ENCODE measurements around the gene ATP6V1G2.
"Not testable (repeated sequence)": the region's sequence is repeated elsewhere in the genome, so short reads cannot be mapped to it uniquely, and the experiment has no call there.

Gene ATP6V1G2

DNA sequence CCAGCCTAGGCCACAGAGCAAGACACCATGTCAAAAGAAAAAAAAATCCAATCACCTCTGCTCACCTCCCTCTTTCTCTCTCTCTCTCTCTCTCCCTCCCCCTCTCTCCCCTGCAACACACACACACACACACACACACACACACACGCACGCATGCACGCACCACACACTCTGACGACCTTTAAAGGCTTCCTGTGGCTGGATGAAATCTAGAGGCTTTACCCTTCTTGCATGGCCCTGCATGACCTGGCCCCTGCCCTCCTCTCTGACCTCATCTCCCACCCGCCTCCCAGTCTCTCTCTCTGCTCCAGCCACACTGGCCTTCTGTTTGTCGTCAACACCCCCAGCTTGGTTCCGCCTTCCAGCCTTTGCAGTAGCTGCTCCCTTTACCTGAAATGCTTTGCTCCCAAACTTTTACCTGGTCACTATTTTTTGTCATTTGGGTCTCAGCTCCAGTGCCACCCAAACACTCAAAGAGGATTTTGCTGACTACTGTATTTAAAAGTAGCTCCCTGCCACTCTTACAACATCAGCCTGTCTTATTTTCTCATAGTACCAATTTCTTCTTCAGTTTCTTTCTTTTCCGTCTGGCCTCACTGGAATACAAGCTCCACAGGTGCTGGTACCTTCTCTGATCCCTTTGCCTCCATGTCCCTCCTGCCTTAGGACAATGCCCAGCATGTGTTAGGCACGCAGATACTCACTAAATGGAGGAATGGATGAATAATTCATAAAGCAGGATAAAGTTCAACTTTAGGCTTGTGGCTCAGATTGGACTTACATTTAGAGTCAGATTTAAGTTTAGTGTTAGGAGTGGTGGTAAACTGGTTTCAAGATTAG lies 21.3 kb upstream of the ATP6V1G2 start:
- H3K36me3 ChIP-seq (ENCODE audit: control insufficient read depth in 5 of 5, insufficient read depth in 5 of 5, low read length in 5 of 5): no peaks in the 10 kb centered on the region
- peaks cover 0 to 11% (median 0%) of the 10 kb centered on the region in 5 donors for H3K4me1 ChIP-seq (ENCODE audit: control insufficient read depth in 5 of 5, insufficient read depth in 5 of 5, low read length in 5 of 5)
- H3K9ac ChIP-seq (ENCODE audit: low read length in 5 of 5): no peak overlapping the region
- H3K9me3 ChIP-seq (ENCODE audit: control insufficient read depth in 5 of 5, low read length in 5 of 5): no peaks in the 10 kb centered on the region
- H3K27ac ChIP-seq (ENCODE audit: low read depth, low read length): no peak overlapping the region
- no peak overlapping the region for H3K4me3 ChIP-seq (ENCODE audit: low read depth in 1 of 5, low read length in 5 of 5)
- H3K27me3 ChIP-seq (ENCODE audit: control insufficient read depth in 5 of 5, insufficient read depth in 4 of 5, low read length in 5 of 5): no peaks in the 10 kb centered on the region

DNA sequence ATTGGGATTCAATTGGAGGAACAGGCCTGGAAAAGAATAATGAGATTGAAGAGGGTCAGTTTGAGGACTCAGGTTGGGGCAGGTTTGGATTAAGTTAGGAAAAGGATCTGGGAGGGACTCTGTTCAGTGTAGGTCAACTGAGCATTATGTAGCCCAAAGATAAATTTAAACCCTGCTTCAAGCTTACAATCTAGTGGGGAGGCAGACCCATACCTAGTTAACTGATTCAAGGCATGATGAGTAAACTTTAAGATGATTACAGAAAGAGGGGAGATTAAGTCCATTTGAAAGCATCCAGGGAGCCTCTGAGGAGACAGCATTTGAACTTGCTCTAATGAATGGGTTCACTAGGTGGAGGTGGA lies 14.3 kb upstream of the ATP6V1G2 start:
- peak overlapping the region in 1 of 5 donors; percentile 56 for H3K9ac ChIP-seq (ENCODE audit: low read length in 5 of 5)
- H3K4me1 ChIP-seq (ENCODE audit: control insufficient read depth in 5 of 5, insufficient read depth in 5 of 5, low read length in 5 of 5): peaks cover 14 to 51% (median 39%) of the 10 kb centered on the region in 5 donors
- no peak overlapping the region for H3K4me3 ChIP-seq (ENCODE audit: low read depth in 1 of 5, low read length in 5 of 5)
- peak overlapping the region; percentile 89 for H3K27ac ChIP-seq (ENCODE audit: low read depth, low read length)
- peaks cover 0 to 36% (median 26%) of the 10 kb centered on the region in 5 donors for H3K36me3 ChIP-seq (ENCODE audit: control insufficient read depth in 5 of 5, insufficient read depth in 5 of 5, low read length in 5 of 5)
- H3K9me3 ChIP-seq (ENCODE audit: control insufficient read depth in 5 of 5, low read length in 5 of 5): no peaks in the 10 kb centered on the region
- no peaks in the 10 kb centered on the region for H3K27me3 ChIP-seq (ENCODE audit: control insufficient read depth in 5 of 5, insufficient read depth in 4 of 5, low read length in 5 of 5)

DNA sequence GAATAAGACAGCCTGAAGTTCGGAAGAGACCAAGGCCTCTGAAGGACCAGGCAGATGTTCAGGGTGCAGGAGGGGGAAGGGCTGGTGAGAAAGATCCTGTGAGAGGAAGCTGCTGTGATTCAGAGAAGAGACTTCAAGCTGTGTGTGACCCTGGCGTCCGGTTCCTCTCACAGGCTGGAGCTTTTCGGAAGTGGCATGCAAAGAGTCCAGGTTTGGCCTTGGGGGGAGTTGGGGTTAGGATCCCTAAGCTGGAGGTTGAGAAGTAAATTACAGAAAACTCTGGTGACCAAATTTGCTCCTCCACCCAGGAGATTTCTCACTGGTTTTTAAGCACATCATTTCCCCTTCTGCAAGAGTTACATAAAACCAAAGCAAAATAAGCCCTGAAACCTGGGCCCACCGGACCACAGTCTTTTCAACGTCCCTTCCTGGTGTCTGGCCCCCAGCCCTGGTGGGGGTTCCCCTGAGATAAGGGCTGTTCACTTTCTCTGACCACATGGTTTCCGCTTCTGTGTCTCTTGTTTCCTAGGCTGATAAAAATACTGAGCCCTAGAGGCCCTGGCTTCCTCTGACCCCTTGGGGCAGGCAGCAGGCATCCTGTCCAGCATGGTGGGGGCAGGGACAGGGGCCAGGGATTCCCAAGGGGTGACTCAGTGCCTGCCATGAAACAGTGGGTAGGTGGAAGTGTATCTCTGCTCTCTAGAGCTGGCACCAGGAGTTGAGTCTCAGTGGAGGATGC lies 13.7 kb upstream of the ATP6V1G2 start:
- H3K9ac ChIP-seq (ENCODE audit: low read length in 5 of 5): peak overlapping the region in 4 of 5 donors; percentile 3 to 73 (median 41)
- H3K4me1 ChIP-seq (ENCODE audit: control insufficient read depth in 5 of 5, insufficient read depth in 5 of 5, low read length in 5 of 5): peaks cover 14 to 51% (median 39%) of the 10 kb centered on the region in 5 donors
- H3K9me3 ChIP-seq (ENCODE audit: control insufficient read depth in 5 of 5, low read length in 5 of 5): no peaks in the 10 kb centered on the region
- peak overlapping the region; percentile 89 for H3K27ac ChIP-seq (ENCODE audit: low read depth, low read length)
- no peaks in the 10 kb centered on the region for H3K27me3 ChIP-seq (ENCODE audit: control insufficient read depth in 5 of 5, insufficient read depth in 4 of 5, low read length in 5 of 5)
- peak overlapping the region in 3 of 5 donors; percentile 6 to 27 (median 26) for H3K4me3 ChIP-seq (ENCODE audit: low read depth in 1 of 5, low read length in 5 of 5)
- H3K36me3 ChIP-seq (ENCODE audit: control insufficient read depth in 5 of 5, insufficient read depth in 5 of 5, low read length in 5 of 5): peaks cover 0 to 36% (median 26%) of the 10 kb centered on the region in 5 donors

DNA sequence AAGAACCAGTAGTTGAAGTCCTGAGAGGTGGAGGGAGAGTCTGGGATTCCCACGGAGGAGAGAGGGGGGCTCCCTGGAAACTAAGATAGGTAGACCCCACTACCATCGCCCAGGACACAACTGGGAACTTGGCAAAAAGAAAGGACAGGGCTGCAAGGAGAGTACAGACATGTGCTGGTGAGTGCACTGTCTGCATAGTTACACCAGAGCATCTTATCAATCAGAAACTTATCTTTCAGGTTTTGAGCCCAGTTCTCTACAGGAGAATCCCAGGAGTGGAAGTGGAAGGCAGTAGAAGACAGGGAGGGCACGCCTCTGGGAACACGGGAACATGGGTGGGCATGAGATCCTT lies 13.2 kb upstream of the ATP6V1G2 start:
- Histone ChIP-seq H3K27ac (ENCODE audit: low read depth, low read length) (peak overlapping the region; percentile 89), H3K36me3 (ENCODE audit: control insufficient read depth in 5 of 5, insufficient read depth in 5 of 5, low read length in 5 of 5) (peaks cover 0 to 39% (median 26%) of the 10 kb centered on the region in 5 donors), H3K9ac (ENCODE audit: low read length in 5 of 5) (peak overlapping the region in 4 of 5 donors; percentile 3 to 73 (median 41)), H3K9me3 (ENCODE audit: control insufficient read depth in 5 of 5, low read length in 5 of 5) (no peaks in the 10 kb centered on the region), H3K4me3 (ENCODE audit: low read depth in 1 of 5, low read length in 5 of 5) (peak overlapping the region in 3 of 5 donors; percentile 6 to 26 (median 19)), H3K4me1 (ENCODE audit: control insufficient read depth in 5 of 5, insufficient read depth in 5 of 5, low read length in 5 of 5) (peaks cover 14 to 51% (median 39%) of the 10 kb centered on the region in 5 donors), H3K27me3 (ENCODE audit: control insufficient read depth in 5 of 5, insufficient read depth in 4 of 5, low read length in 5 of 5) (no peaks in the 10 kb centered on the region)

DNA sequence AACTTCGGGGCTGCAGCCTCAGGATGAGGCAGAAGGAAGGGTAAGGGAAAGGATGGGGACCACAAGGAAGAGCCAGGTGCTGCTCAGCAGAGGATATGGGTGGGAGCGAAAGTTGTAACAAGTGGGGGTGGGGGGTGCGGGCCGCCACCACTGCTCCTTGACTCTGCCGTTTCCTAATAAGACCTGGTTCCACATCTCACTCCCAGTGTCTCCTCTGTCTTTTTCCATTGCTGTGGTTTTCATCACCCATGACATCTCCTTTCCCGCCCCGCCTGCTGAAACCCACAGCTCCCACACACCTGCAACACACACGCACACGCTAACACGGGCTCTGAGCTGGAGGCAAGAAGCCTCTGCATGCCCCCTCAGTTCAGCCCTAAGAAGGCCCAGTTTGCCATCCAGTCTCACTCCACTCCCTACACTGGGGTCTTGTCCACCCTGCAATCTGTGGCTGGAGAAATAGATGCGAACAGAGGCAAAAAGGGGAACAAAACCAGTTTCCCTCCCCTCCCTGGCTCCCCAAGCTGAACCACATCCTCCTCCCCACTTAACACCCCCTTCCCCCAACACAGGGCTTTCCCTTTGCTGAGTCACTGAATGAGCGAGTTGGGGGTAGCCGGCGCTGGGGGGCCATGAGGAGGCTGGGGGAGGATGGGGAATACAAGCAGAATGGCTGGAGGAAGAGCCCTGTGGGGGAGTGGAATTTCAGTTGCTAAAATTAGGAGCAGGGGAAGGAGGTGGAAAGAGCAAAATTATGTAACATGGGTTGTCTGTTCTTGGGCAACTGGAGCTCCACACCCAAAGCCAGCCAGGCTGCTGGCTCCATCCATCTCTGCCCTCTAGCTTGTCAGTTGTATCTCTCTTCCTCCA lies 12.5 kb upstream of the ATP6V1G2 start:
- no peaks in the 10 kb centered on the region for H3K9me3 ChIP-seq (ENCODE audit: control insufficient read depth in 5 of 5, low read length in 5 of 5)
- H3K4me1 ChIP-seq (ENCODE audit: control insufficient read depth in 5 of 5, insufficient read depth in 5 of 5, low read length in 5 of 5): peaks cover 14 to 51% (median 39%) of the 10 kb centered on the region in 5 donors
- H3K9ac ChIP-seq (ENCODE audit: low read length in 5 of 5): peak overlapping the region in 3 of 5 donors; percentile 3 to 56 (median 43)
- H3K27me3 ChIP-seq (ENCODE audit: control insufficient read depth in 5 of 5, insufficient read depth in 4 of 5, low read length in 5 of 5): no peaks in the 10 kb centered on the region
- H3K36me3 ChIP-seq (ENCODE audit: control insufficient read depth in 5 of 5, insufficient read depth in 5 of 5, low read length in 5 of 5): peaks cover 0 to 44% (median 26%) of the 10 kb centered on the region in 5 donors
- H3K27ac ChIP-seq (ENCODE audit: low read depth, low read length): peak overlapping the region; percentile 89
- H3K4me3 ChIP-seq (ENCODE audit: low read depth in 1 of 5, low read length in 5 of 5): peak overlapping the region in 2 of 5 donors; percentile 12 to 19

DNA sequence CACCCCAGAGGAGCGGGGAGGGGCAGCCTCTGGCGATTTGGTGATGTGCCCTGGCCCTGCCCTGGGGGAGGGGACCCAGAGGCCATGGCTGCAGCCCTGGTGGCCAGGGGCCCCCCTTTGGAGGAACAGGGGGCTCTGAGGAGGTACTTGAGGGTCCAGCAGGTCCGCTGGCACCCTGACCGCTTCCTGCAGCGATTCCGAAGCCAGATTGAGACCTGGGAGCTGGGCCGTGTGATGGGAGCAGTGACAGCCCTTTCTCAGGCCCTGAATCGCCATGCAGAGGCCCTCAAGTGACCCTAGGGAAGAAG lies 11.9 kb upstream of the ATP6V1G2 start:
- Histone ChIP-seq H3K9me3 (ENCODE audit: control insufficient read depth in 5 of 5, low read length in 5 of 5) (no peaks in the 10 kb centered on the region), H3K27me3 (ENCODE audit: control insufficient read depth in 5 of 5, insufficient read depth in 4 of 5, low read length in 5 of 5) (no peaks in the 10 kb centered on the region), H3K4me1 (ENCODE audit: control insufficient read depth in 5 of 5, insufficient read depth in 5 of 5, low read length in 5 of 5) (peaks cover 14 to 51% (median 39%) of the 10 kb centered on the region in 5 donors), H3K9ac (ENCODE audit: low read length in 5 of 5) (peak overlapping the region in 1 of 5 donors; percentile 43), H3K27ac (ENCODE audit: low read depth, low read length) (peak overlapping the region; percentile 89), H3K36me3 (ENCODE audit: control insufficient read depth in 5 of 5, insufficient read depth in 5 of 5, low read length in 5 of 5) (peaks cover 0 to 46% (median 26%) of the 10 kb centered on the region in 5 donors), H3K4me3 (ENCODE audit: low read depth in 1 of 5, low read length in 5 of 5) (peak overlapping the region in 1 of 5 donors; percentile 12)

DNA sequence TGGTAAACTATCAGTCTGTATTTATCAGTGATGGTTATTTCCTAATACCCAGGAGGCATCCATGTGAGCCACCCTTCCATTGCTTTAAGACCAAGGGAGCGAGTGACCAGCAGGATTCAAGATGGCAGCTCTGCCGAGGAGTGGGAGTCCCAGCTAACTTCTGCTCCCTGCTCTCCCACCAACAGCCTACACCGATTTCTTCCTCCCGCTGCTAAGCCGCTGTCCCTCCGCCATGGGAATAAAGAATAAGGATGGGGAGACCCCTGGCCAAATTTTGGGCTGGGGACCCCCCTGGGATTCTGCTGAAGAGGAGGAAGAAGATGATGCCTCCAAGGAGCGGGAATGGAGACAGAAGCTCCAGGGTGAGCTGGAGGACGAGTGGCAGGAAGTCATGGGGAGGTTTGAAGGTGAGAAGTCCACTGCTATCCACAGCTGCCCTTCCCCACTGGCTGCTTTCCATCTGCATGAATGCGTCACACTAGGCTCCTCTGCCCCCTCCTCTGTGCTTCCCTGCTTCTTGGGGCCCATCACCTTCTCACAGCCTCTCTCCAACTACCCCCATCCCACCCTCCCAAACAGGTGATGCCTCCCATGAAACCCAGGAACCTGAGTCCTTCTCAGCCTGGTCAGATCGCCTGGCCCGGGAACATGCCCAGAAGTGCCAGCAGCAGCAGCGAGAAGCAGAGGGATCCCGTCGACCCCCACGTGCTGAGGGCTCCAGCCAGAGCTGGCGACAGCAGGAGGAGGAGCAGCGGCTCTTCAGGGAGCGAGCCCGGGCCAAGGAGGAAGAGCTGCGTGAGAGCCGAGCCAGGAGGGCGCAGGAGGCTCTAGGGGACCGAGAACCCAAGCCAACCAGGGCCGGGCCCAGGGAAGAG lies 11.3 kb upstream of the ATP6V1G2 start:
- Histone ChIP-seq H3K27me3 (ENCODE audit: control insufficient read depth in 5 of 5, insufficient read depth in 4 of 5, low read length in 5 of 5) (no peaks in the 10 kb centered on the region), H3K4me3 (ENCODE audit: low read depth in 1 of 5, low read length in 5 of 5) (peak overlapping the region in 1 of 5 donors; percentile 12), H3K36me3 (ENCODE audit: control insufficient read depth in 5 of 5, insufficient read depth in 5 of 5, low read length in 5 of 5) (peaks cover 0 to 48% (median 26%) of the 10 kb centered on the region in 5 donors), H3K27ac (ENCODE audit: low read depth, low read length) (no peak overlapping the region), H3K9ac (ENCODE audit: low read length in 5 of 5) (peak overlapping the region in 1 of 5 donors; percentile 43), H3K4me1 (ENCODE audit: control insufficient read depth in 5 of 5, insufficient read depth in 5 of 5, low read length in 5 of 5) (peaks cover 14 to 51% (median 39%) of the 10 kb centered on the region in 5 donors), H3K9me3 (ENCODE audit: control insufficient read depth in 5 of 5, low read length in 5 of 5) (no peaks in the 10 kb centered on the region)

DNA sequence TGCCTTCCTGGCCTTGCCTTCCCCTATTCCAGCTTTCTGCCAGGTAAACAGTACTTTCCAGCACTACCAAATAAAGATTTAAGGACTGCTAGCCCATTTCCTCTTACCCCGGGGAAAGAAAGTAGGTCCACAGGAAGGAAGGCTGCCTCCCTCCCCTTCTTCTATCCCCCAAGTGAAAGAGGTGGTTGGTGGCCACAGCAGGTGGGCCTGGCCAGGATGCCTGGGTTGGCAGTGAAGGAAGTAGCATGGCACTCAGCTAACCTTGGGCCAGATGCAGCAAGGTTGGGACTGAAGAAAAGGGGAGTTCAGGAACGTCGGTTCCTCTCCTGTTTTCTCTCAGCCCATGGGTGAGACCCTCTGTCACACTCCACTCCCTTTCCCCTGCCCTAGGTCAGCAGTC lies 9.9 kb upstream of the ATP6V1G2 start:
- H3K4me1 ChIP-seq (ENCODE audit: control insufficient read depth in 5 of 5, insufficient read depth in 5 of 5, low read length in 5 of 5): peaks cover 14 to 47% (median 39%) of the 10 kb centered on the region in 5 donors
- H3K36me3 ChIP-seq (ENCODE audit: control insufficient read depth in 5 of 5, insufficient read depth in 5 of 5, low read length in 5 of 5): peaks cover 0 to 49% (median 26%) of the 10 kb centered on the region in 5 donors
- H3K9ac ChIP-seq (ENCODE audit: low read length in 5 of 5): no peak overlapping the region
- no peak overlapping the region for H3K4me3 ChIP-seq (ENCODE audit: low read depth in 1 of 5, low read length in 5 of 5)
- H3K27ac ChIP-seq (ENCODE audit: low read depth, low read length): no peak overlapping the region
- no peaks in the 10 kb centered on the region for H3K27me3 ChIP-seq (ENCODE audit: control insufficient read depth in 5 of 5, insufficient read depth in 4 of 5, low read length in 5 of 5)
- H3K9me3 ChIP-seq (ENCODE audit: control insufficient read depth in 5 of 5, low read length in 5 of 5): no peaks in the 10 kb centered on the region

DNA sequence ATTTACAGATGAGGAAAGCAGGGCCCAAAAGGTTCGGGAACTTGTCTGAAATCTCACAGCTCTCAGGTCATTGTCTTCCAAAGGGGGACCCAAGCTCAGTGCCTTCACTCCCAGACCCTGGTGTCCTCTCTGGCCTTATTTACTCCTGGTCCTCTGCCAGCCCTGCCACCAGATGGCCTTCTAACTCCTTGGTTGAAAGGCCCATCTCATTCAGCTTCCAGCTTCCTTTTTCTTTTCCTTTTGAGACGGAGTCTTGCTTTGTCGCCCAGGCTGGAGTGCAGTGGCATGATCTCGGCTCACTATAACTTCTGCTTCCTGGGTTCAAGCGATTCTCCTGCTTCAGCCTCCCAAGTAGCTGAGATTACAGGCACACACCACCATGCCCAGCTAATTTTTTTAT lies 5.0 kb upstream of the ATP6V1G2 start:
- H3K4me3 ChIP-seq (ENCODE audit: low read depth in 1 of 5, low read length in 5 of 5); H3K27ac ChIP-seq (ENCODE audit: low read depth, low read length); H3K9ac ChIP-seq (ENCODE audit: low read length in 5 of 5); H3K27me3 ChIP-seq (ENCODE audit: control insufficient read depth in 5 of 5, insufficient read depth in 4 of 5, low read length in 5 of 5); H3K9me3 ChIP-seq (ENCODE audit: control insufficient read depth in 5 of 5, low read length in 5 of 5): not testable (repeated sequence)
- H3K36me3 ChIP-seq (ENCODE audit: control insufficient read depth in 5 of 5, insufficient read depth in 5 of 5, low read length in 5 of 5): peaks cover 4 to 44% (median 20%) of the 10 kb centered on the region in 5 donors
- H3K4me1 ChIP-seq (ENCODE audit: control insufficient read depth in 5 of 5, insufficient read depth in 5 of 5, low read length in 5 of 5): peaks cover 4 to 24% (median 21%) of the 10 kb centered on the region in 5 donors
